ENCODE data around the gene CAPN14.

- no peak for TF ChIP-seq CTCF (conservative IDR thresholded peaks at IDR 0.05 in 1 of 2, IDR thresholded peaks at IDR 0.05 in 1 of 2; ENCODE audit: extremely low read depth in 1 of 2, insufficient read depth in 1 of 2, low read depth in 1 of 2, low read length in 2 of 2)
- no peak for TF ChIP-seq EZH2 (IDR thresholded peaks at IDR 0.05; ENCODE audit: borderline replicate concordance, low read length)
Observed at GRCh38 chr2:31188131-31188530, 29.2 kb downstream of the CAPN14 start.

Data from mammary epithelial cell (primary cell).